ENCODE measurements around the gene MYOD1. TPM values are rescaled to one million over a fixed set of nuclear protein-coding genes. Genes with fewer than 3 reads are reported as not detected.

MYOD1 gene
- total RNA-seq, 1 experiment from 2014 or later: not detected

GRCh38 chr11:17751558-17751957, 32.2 kb downstream of the MYOD1 start:
- TF ChIP-seq CEBPB (IDR thresholded peaks at IDR 0.05; ENCODE audit: low read depth) (no peak), SP1 (IDR thresholded peaks at IDR 0.05; ENCODE audit: low read depth) (no peak), ZNF274 (IDR thresholded peaks at IDR 0.05; ENCODE audit: low read depth, low read length) (no peak), TCF7L2 (IDR thresholded peaks at IDR 0.05; ENCODE audit: borderline replicate concordance, extremely low read depth, insufficient read depth, insufficient read length) (no peak), MAX (IDR thresholded peaks at IDR 0.05) (no peak), JUND (IDR thresholded peaks at IDR 0.05) (no peak), CBX3 (IDR thresholded peaks at IDR 0.05; ENCODE audit: low read depth) (no peak), ZFX (IDR thresholded peaks at IDR 0.05) (no peak), POLR2A (IDR thresholded peaks at IDR 0.05; ENCODE audit: borderline replicate concordance, extremely low read depth, insufficient read depth, insufficient read length) (no peak), ATF3 (IDR thresholded peaks at IDR 0.05) (no peak), REST (IDR thresholded peaks at IDR 0.05; ENCODE audit: low read depth) (no peak), FOSL1 (IDR thresholded peaks at IDR 0.05; ENCODE audit: low read depth) (no peak), YY1 (IDR thresholded peaks at IDR 0.05; ENCODE audit: extremely low read depth, insufficient replicate concordance, low read depth, low read length) (no peak), EZH2phosphoT487 (IDR thresholded peaks at IDR 0.05; ENCODE audit: borderline replicate concordance) (no peak), SRF (IDR thresholded peaks at IDR 0.05; ENCODE audit: low read depth) (no peak)
- no peak overlapping the region for H3K9ac ChIP-seq (ENCODE audit: low read length)
- ATAC-seq (no peak), DNase-seq (ENCODE audit: low read depth, low spot score) (no peak)
- H3K79me2 ChIP-seq (ENCODE audit: insufficient read depth, low read length): no peaks in the 10 kb centered on the region
- H3K4me2 ChIP-seq (ENCODE audit: low read length): no peak overlapping the region
- H4K20me1 ChIP-seq (ENCODE audit: insufficient read depth): no peaks in the 10 kb centered on the region
- RAD21 ChIA-PET (ENCODE audit: low non-redundant PET in 1 of 2, low total read pairs in 2 of 2, uncharacterized antibody in 2 of 2, unreplicated experiment in 2 of 2): no interaction called here
- H3K9me3 ChIP-seq (ENCODE audit: control insufficient read depth in 1 of 2, insufficient read depth in 1 of 2, low read depth in 1 of 2, low read length in 2 of 2): no peaks in the 10 kb centered on the region
- POLR2A ChIA-PET: no interaction called here
- no peaks in the 10 kb centered on the region for H3K9me2 ChIP-seq (ENCODE audit: insufficient read depth)
- no peak overlapping the region for H2AFZ ChIP-seq (ENCODE audit: low read depth, low read length, poor library complexity, severe bottlenecking)
- no peak overlapping the region for H3K4me3 ChIP-seq (replicated peaks in 1 of 2; ENCODE audit: low read depth in 1 of 2, low read length in 2 of 2)
- intact Hi-C loops (cut with micrococcal nuclease): no loop called here
- H3K27ac ChIP-seq (ENCODE audit: low read depth, low read length): no peak overlapping the region
- peaks cover 20% of the 10 kb centered on the region; the same call in 1 of the 2 replicates for H3K27me3 ChIP-seq (ENCODE audit: insufficient read depth, low read length)
- no peaks in the 10 kb centered on the region for H3K36me3 ChIP-seq (ENCODE audit: control insufficient read depth in 1 of 2, insufficient read depth in 2 of 2, low read length in 2 of 2)
- CTCF ChIA-PET: no interaction called here
- no TSS peak for BruUV-seq (replicated peaks)
- H3K4me1 ChIP-seq (ENCODE audit: control insufficient read depth in 1 of 2, insufficient read depth in 2 of 2, low read length in 2 of 2): no peaks in the 10 kb centered on the region
